Thyroid gland (tissue), 4 donors: ENCODE measurements around the gene SUCLG1. TPM values are rescaled to one million over a fixed set of nuclear protein-coding genes. Genes with fewer than 3 reads are reported as not detected.

Experiments used
- DNase-seq, 2 donors: peaks; one replicate each; pipeline ENCODE4 v3.0.0-alpha.2; 2019
- H3K27ac ChIP-seq, 3 donors: fragments of 200-600 bp; sonication (generic); 1 replicate in 2 of 3; 2 replicates in 1 of 3; pipeline ENCODE4 v1.5.1; 2016 to 2019; ENCODE audit warnings: mild to moderate bottlenecking in 1 of 3, moderate library complexity in 1 of 3
- H3K27me3 ChIP-seq: fragments of 200-600 bp; sonication (generic); one replicate; pipeline ENCODE4 v1.5.1; 2019
- H3K36me3 ChIP-seq, 2 donors: fragments of 200-600 bp; sonication (generic); one replicate each; pipeline ENCODE4 v1.5.1; 2016 to 2019
- H3K4me1 ChIP-seq, 2 donors: fragments of 200-600 bp; sonication (generic); one replicate each; pipeline ENCODE4 v1.5.1; 2017 to 2019
- H3K4me3 ChIP-seq, 3 donors: fragments of 200-600 bp; sonication (generic); replicated peaks in 1 of 3; 1 replicate in 2 of 3; 2 replicates in 1 of 3; pipeline ENCODE4 v1.5.1; 2016; ENCODE audit warnings: mild to moderate bottlenecking in 1 of 3
- H3K9me3 ChIP-seq: fragments of 200-600 bp; sonication (generic); one replicate; pipeline ENCODE4 v1.5.1; 2017
- CTCF ChIP-seq, 6 experiments: fragments of 200-600 bp in 3 of 6; fragments of 450-650 bp in 3 of 6; sonication (generic) in 3 of 6; IDR thresholded peaks; one replicate each; pipeline ENCODE4 v1.5.1; 2016 to 2019; ENCODE audit warnings: antibody characterized with exemption in 6 of 6, mild to moderate bottlenecking in 2 of 6, inconsistent platforms in 1 of 6, moderate library complexity in 1 of 6
- POLR2A ChIP-seq, 2 donors: fragments of 450-650 bp; IDR thresholded peaks; one replicate each; pipeline ENCODE4 v1.6.1; 2017; ENCODE audit warnings: antibody characterized with exemption in 2 of 2, mild to moderate bottlenecking in 2 of 2, moderate library complexity in 1 of 2
- WGBS, 2 donors: methylation state at CpG; one replicate each; pipeline ENCODE4 v1.1.5; 2017; 5-methylcytosine and 5-hydroxymethylcytosine counted together
- intact Hi-C: fragments of 100-400 bp; cut with DNase I; formaldehyde crosslinking; loops from one replicate; pipeline ENCODE4 v1.15.1; 2023
- total RNA-seq, 4 donors: library from RNA; depleted of rRNA; stranded (reverse); fragments of >200 nt; gene quantifications; one replicate each; pipeline ENCODE4 v1.2.3, GENCODE V29; 2016

The SUCLG1 gene
- total RNA-seq, 4 donors from 2014 or later = 109 to 169 (median 139) TPM

DNA sequence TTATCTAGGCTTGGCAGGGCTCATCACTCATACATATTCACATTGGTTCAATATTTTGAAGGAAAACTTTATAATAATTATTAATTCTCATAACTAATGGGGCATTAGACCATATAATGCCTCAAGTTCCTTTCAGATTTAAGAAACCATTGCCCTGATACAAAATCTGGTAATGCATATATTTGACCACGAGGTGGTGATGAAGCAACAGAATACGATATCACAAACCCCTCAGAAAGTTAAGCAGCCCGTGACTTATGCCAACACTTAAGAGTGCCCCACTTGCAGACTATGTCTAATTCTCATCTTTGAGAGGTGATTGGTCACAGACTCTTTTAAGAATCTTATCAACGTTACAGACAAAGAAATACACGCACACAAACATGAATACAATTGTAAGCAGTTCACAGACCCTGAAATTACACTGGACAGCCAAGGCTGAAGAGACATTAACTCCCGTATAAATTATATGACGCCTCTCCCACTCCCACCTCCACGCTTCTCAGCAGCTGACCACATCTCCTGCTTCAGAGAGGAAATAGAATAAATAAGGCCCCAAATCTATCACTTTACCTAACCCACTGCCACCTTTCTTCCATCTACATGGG is 36.6 kb upstream of the SUCLG1 start:
- 25% methylated on average over 8 of the region's 8 CpGs for WGBS, 2 donors
- DNase-seq = peak; percentile 24 to 44
- H3K4me1 ChIP-seq = peaks cover 0 to 4% of the 10 kb centered on the region in 2 donors
- no peaks in the 10 kb centered on the region for H3K36me3 ChIP-seq
- intact Hi-C loops = loop anchor here (5.0 to 10.0 kb wide), 2 partner anchors 129 to 387 kb away; partner anchors contain the start of gene TRABD2A
- TF ChIP-seq POLR2A (IDR thresholded peaks at IDR 0.05) (no peak), CTCF (IDR thresholded peaks at IDR 0.05) (peak in 5 of 6 experiments; percentile 29 to 83 (median 68))
- no peak overlapping the region for H3K27ac ChIP-seq
- no peak overlapping the region for H3K4me3 ChIP-seq
- H3K27me3 ChIP-seq = no peaks in the 10 kb centered on the region
- no peaks in the 10 kb centered on the region for H3K9me3 ChIP-seq

- intact Hi-C loops = loop anchor here (10.0 kb wide), 1 partner anchor 131 kb away; no protein-coding TSS in a partner anchor
- H3K27ac ChIP-seq = no peak overlapping the region
- H3K9me3 ChIP-seq = no peaks in the 10 kb centered on the region
- no peaks in the 10 kb centered on the region for H3K36me3 ChIP-seq
- H3K4me1 ChIP-seq = peaks cover 0 to 4% of the 10 kb centered on the region in 2 donors
- no peak for TF ChIP-seq POLR2A (IDR thresholded peaks at IDR 0.05)
- no peak for TF ChIP-seq CTCF (IDR thresholded peaks at IDR 0.05)
- no peaks in the 10 kb centered on the region for H3K27me3 ChIP-seq
- DNase-seq = no peak
- WGBS, 2 donors = 74 to 75% methylated on average over 4 of the region's 4 CpGs
- no peak overlapping the region for H3K4me3 ChIP-seq
Observed at GRCh38 chr2:84494070-84494469, 35.0 kb upstream of the SUCLG1 start.

DNA sequence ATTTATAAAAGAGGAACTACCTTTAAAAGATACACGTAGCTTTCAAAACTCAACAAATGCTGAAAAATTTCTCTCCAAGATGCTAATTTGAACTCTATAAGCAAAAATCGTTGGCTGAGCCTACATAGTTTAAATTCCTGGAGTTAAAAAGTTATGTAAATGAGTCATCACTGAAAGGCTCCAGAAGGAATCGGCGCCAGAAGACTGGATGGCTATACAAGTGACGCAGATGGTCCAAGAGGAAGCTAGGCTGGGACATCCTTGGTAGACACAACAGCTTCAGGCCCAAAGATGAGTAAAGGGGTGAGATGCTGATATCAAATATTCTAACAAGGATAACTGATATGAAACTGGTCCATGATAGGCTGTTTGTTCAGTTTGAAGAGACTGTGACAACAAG is 34.4 kb upstream of the SUCLG1 start:
- no peak for DNase-seq
- Histone ChIP-seq H3K27me3 (no peaks in the 10 kb centered on the region), H3K4me3 (no peak overlapping the region), H3K9me3 (no peaks in the 10 kb centered on the region), H3K4me1 (peaks cover 0 to 4% of the 10 kb centered on the region in 2 donors), H3K27ac (no peak overlapping the region), H3K36me3 (no peaks in the 10 kb centered on the region)
- intact Hi-C loops = loop anchor here (10.0 kb wide), 1 partner anchor 131 kb away; no protein-coding TSS in a partner anchor
- WGBS, 2 donors = 70% methylated on average over 5 of the region's 5 CpGs
- TF ChIP-seq POLR2A (IDR thresholded peaks at IDR 0.05) (no peak), CTCF (IDR thresholded peaks at IDR 0.05) (no peak)

DNA sequence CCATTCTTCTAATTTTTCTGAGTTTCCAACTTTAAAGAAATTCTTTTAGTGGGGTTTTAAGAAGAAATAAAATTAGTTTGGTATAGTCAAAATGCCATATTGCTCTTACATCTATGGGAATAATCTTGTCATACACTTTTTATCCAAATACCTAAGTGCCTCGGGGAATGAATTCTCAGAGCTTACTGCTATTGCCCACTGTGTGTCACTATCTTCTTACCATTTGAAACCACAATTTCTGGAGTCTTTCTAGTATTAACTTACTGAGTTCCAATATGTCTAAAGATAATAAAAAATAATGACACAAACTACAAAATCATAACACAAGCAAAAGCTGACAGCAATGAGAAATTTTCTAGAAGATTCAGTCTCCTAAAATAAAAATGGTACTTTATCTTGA is 33.5 kb upstream of the SUCLG1 start:
- Histone ChIP-seq H3K36me3 (no peaks in the 10 kb centered on the region), H3K27ac (peak overlapping the region in 1 of 3 donors; percentile 84), H3K9me3 (no peaks in the 10 kb centered on the region), H3K27me3 (no peaks in the 10 kb centered on the region), H3K4me1 (peaks cover 0 to 6% of the 10 kb centered on the region in 2 donors), H3K4me3 (no peak overlapping the region)
- intact Hi-C loops = loop anchor here (10.0 kb wide), 1 partner anchor 132 kb away; no protein-coding TSS in a partner anchor
- no peak for TF ChIP-seq CTCF (IDR thresholded peaks at IDR 0.05)
- no peak for TF ChIP-seq POLR2A (IDR thresholded peaks at IDR 0.05)
- WGBS, 2 donors = 85 to 88% methylated on average over 1 of the region's 1 CpG
- no peak for DNase-seq

- TF ChIP-seq POLR2A (IDR thresholded peaks at IDR 0.05) = no peak
- no peak for TF ChIP-seq CTCF (IDR thresholded peaks at IDR 0.05)
- no peaks in the 10 kb centered on the region for H3K27me3 ChIP-seq
- peak overlapping the region; percentile 80 to 87 (median 84) for H3K27ac ChIP-seq
- WGBS, 2 donors = 39 to 49% methylated on average over 6 of the region's 6 CpGs
- H3K9me3 ChIP-seq = no peaks in the 10 kb centered on the region
- intact Hi-C loops = loop anchor here (10.0 kb wide), 1 partner anchor 133 kb away; no protein-coding TSS in a partner anchor
- DNase-seq = peak; percentile 62 to 63
- H3K36me3 ChIP-seq = no peaks in the 10 kb centered on the region
- H3K4me1 ChIP-seq = peaks cover 8 to 12% of the 10 kb centered on the region in 2 donors
- H3K4me3 ChIP-seq = no peak overlapping the region
Observed at GRCh38 chr2:84491741-84492140, 32.7 kb upstream of the SUCLG1 start.
